Activated CD8-positive, alpha-beta memory T cell treated with anti-CD3 and anti-CD28 coated beads for 48 hours (primary cell): ENCODE data around the gene TRMT112.

ENCODE experiments used
- DNase-seq, 3 experiments: peaks; one replicate each; pipeline ENCODE4 v3.0.0-alpha.2; 2020; ENCODE audit warnings: low read depth in 2 of 3, low spot score in 2 of 3

Gene TRMT112

DNA sequence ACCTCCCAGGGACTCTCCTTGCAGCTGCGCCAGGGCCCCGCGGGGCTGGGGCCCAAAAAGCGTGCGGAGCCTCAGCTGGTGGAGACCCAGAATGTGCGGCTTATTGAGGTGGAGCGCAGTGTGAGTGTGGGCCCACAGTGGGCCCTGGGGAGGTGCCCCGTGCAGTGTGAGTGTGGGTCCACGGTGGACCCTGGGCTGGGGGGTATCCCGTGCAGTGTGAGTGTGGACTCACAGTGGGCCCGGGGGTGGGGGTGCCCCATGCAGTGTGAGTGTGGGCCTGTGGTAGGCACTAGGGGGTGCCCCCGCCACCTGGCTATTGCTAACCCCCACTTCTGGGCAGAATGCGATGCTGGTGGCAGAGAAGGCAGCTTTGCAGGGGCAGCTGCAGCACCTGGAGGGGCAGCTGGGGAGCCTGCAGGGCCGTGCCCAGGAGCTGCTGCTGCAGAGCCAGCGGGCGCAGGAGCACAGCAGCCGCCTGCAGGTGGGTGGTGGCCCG is 33.8 kb upstream of the TRMT112 start:
- DNase-seq, result no peak

DNA sequence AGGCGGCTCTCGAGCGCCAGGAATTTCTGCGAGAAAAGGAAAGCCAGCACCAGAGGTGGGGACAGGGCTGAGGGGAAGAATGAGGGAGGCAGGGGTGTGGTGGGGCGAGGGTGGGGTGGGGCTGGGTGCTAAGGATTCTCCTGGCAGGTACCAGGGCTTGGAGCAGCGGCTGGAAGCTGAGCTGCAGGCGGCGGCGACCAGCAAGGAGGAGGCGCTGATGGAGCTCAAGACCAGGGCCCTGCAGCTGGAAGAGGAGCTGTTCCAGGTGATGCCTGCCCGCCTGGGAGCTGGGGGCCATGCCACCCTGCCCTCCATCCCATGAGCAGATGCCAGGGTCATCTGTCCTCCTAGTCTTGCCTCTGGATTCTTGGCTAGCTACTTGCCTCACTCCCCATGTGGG is 32.0 kb upstream of the TRMT112 start:
- no peak for DNase-seq

GRCh38 chr11:64349025-64349387 is 31.6 kb upstream of the TRMT112 start:
- DNase-seq, result no peak

DNA sequence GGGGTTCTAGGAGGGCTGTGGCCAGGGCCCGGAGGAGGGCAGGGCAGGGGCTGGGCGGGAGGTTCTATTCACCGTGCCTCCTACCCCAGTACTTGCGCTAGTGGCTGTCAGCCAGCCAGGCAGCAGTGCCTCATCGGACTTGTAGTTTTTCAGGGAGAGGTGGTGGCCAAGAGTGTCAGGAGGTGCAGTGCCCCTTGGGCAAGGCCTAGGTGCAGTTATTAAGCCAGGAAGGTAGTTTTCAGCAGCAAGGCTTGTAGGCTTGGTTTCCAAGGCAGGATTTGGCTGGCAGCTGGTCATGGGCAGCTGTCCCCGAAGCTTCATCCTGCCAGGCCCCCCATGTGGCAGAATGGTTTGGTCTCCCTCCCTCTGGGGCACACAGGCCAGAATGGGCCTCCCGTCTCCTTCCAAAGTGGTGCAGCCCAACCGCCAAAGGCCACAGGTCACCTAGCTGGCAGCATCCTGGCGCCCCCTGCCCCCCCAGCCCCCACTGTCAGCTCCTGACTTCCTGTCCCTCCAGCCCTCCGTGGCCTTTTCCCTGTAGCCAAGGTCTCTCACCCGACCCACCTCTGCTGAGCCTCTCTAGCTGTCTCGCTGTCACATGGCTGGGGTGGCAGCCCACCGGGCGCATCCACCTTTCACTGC is 31.1 kb upstream of the TRMT112 start:
- DNase-seq, result no peak

DNA sequence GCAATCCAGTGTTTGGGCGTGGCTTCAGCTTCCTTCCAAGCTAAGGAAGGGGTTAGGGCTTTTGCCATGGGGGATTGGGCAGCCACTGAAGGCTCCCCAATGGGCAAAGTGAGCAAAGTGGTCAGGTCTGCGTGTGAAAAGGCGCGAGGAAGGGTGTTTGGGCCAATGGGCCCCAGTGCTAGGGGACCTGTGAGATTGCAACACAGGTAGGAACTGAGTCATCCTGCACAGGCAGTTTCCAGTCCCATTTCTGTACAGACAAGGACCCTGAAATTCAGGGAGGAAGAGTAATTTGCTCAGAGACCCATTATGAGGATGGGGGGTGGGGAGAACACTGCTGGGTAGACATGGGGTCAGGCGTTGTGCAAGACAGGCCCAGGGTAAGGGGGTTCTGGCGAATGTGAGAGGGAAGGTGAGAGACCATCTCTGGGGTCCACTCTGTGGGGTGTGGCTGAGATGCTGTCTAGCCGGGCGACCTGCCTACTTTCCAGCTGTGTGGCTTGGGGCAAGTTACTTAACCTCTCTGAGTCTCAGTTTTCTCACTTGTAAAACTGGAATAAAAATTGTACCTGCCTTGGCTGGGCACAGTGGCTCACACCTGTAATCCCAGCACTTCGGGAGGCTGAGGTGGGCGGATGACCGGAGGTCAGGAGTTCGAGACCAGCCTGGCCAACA is 30.0 kb upstream of the TRMT112 start:
- no peak for DNase-seq

GRCh38 chr11:64344787-64345186 is 27.4 kb upstream of the TRMT112 start:
- no peak for DNase-seq

GRCh38 chr11:64343767-64344559 is 26.6 kb upstream of the TRMT112 start:
- DNase-seq, result no peak

DNA sequence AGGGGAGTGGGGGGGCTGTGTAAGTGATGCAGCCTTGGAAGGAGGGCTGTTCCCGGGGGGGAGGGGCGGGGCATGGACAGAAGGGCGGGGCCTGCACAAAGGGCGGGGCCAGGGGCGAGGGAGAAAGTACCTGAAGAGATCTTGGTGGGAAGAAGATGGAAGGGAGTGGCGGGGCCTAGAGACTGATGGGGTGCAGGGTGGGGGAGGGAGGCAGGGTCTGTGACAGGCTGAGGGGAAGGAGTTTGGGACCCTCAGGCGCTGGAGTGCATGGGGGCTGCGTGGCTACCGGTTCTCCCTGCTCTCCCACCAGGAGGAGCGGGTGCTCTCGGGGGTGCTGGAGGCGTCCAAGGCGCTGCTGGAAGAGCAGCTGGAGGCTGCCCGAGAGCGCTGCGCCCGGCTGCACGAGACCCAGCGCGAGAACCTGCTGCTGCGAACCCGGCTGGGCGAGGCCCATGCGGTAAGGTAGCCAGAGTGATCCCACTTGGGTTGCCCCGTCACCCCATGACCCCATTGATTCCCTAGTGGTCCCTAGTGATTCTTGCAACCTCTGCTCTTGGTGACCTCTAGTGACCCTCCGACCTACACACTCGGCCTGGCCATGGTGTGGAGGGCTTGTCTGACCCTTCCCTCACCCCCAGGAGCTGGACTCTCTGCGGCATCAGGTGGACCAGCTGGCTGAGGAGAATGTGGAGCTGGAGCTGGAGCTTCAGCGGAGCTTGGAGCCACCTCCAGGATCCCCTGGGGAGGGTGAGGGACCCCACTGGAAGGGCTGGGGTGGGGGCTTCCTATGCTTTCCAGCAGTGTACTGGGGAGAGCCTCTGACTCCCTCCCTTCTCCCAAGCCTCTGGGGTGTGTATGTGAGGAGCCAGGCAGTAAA is 25.7 kb upstream of the TRMT112 start:
- no peak for DNase-seq

GRCh38 chr11:64341851-64342791 is 24.8 kb upstream of the TRMT112 start:
- DNase-seq, result peak; percentile 76 to 85 (median 82)

DNA sequence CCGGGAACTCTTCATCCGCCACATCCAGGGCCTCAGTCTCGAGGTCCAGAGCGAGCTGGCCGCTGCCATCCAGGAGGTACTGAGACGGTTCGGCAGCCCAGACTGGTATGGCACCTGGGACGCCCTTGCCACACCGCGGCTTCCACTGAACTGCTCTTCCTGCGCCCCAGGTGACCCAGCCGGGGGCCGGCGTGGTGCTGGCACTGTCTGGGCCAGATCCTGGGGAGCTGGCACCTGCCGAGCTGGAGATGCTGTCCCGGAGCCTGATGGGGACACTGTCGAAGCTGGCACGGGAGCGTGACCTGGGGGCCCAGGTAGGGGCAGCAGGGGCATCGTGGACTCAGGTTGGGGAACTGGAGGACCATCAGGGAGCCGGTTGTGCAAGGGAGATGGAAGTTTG is 24.1 kb upstream of the TRMT112 start:
- no peak for DNase-seq

DNA sequence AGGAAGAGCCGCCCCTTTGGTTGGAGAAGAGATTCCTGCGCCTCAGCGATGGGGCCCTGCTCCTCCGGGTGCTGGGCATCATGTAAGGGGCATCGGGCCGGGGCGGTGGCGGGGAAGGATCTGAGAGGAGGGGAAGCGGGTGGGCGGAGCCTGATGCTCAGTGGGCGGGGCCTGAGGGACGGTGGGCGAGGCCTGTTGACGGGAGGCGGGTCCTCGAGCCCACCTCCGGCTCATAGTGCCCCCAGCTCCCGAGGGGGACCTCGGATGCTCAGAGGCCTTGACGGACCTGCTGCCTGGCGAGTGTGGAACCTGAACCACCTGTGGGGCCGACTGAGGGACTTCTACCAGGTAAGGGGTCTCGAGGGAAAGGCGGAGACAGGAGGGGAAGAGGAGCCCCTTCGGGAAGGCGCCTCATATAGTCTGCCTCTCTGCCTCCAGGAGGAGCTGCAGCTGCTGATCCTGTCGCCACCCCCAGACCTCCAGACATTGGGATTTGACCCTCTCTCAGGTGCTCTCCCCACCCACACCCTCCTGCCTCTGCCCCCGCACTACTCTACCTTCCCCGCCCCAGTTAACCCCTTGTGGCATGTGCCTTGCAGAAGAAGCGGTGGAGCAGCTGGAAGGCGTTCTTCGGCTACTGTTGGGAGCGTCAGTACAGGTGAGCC is 23.4 kb upstream of the TRMT112 start:
- DNase-seq, result peak in 2 of 3 experiments; percentile 87 to 89

GRCh38 chr11:64339754-64340408 is 22.5 kb upstream of the TRMT112 start, which contains the start of gene CCDC88B:
Gene CCDC88B, plus strand, starts transcription at chr11:64340204. Its CDS starts 63 bp downstream, at chr11:64340267.
- DNase-seq, result peak; percentile 57 to 71 (median 60)

DNA sequence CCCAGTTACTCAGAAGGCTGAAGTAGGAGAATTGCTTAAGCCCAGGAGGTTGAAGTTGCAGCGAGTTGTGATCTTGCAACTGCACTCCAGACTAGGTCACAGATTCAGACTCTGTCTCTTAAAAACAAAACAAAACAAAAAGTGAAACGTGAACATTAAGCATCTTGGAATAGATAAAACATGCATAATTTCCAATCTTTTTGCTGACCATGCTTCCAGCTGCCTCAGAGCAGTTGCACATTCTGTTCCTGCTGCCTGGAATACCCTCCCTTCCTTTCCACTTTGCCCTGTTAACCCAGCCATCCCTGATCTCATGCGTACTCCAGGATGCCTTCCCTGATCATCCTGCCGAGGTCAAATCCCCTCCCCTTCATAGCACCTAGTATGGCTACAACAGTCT is 21.9 kb upstream of the TRMT112 start:
- no peak for DNase-seq

- DNase-seq, result no peak
Observed at GRCh38 chr11:64338716-64339115, 21.4 kb upstream of the TRMT112 start.

DNA sequence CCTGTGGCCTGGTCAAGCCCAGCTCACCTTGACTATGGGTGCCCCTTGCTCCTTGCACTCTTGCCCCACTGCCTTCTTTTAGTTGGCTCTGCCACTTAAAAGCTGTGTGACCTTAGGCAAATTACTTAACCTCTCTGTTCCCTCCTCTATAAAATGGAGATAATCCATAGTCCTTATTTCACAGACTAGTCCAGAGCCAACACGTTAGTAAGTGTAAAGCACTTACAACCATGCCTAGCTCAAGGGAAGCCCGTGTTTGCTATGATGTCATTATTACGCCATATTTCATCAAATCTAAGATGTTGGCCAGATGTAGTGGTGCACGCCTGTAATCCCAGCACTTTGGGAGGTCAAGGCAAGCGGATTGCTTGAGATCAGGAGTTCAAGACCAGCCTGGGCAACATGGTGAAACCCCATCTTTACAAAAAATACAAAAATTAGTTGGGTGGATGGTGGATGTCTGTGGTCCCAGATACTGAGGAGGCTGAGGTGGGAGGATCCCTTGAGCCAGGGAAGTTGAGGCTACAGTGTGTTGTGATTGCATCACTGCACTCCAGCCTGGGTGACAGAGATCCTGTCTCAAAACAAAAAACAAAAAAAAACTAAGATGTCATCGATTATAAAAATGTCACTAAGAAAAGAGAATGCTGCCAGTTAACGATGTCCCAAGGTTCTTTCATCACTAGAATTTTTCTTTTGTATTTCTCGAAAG is 20.3 kb upstream of the TRMT112 start:
- DNase-seq, result no peak

DNA sequence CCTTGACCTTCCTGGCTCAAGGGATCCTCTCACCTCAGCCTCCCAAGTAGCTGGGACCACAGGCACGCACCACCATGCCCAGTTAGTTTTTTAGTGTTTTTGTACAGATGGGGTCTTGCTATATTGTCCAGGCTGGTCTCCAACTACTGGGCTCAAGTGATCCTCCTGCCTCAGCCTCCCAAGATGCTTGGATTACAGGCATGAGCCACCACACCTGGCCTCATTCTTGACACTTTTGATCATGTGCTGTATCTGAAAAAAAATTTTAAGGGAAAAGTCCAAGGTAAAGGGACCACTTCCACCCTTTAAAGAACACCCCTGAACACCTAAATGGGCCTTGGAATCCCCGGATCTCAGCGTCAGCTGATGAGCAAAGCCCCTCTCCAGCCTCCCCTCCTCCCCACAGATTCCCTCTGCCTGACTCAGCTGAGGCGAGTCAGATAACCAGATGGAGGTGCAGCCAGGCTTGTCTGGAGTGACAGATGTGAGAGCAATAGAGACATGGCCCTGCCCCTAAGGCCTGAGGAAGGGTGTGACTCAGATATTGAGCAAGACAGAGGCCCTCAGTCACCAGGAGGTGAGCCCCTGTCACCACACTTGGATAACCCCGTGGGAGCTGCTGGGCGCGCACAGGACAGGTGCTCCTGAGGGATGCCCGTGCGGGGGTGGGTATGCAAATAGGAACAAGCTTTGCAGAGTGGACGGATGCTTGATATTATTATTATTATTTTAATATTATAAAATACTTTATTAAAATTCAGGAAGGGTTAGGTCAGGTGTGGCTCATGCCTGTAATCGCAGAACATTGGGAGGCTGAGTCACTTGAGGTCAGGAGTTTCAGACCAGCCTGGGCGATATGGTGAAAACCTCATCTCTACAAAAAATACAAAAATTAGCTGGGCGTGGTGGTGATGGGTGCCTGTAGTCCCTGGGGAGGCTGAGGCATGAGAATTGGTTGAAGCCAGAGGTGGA is 17.7 kb upstream of the TRMT112 start:
- peak in 1 of 3 experiments; percentile 42 for DNase-seq

DNA sequence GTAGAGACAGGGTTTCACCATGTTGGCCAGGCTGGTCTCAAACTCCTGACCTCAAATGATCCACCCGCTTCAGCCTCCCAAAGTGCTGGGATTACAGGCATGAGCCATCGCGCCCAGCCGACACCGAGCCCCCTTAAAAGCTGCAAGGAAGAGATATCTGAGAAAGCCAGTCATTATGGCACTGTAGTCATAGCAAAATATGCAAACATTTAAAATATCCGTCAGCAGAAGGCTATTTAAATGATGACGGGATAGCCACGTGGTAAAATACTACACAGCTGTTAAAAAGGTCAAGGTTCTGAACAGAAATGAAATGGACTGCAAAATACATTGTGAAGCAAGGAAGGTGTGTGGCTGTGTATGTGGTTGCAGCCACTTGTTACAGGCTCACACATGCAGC is 16.2 kb upstream of the TRMT112 start:
- DNase-seq, result no peak
